ENCODE results near the gene PTPRD. TPM values are rescaled to one million over a fixed set of nuclear protein-coding genes. Genes with fewer than 3 reads are reported as not detected.

The PTPRD gene
- polyA plus RNA-seq, 3 donors: 114 to 130 (median 117) TPM

GRCh38 chr9:8780386-8780785 is 1832.4 kb downstream of the PTPRD start:
- no peak for DNase-seq (ENCODE audit: extremely low read depth in 1 of 11, low read depth in 9 of 11, low spot score in 4 of 11)

DNA sequence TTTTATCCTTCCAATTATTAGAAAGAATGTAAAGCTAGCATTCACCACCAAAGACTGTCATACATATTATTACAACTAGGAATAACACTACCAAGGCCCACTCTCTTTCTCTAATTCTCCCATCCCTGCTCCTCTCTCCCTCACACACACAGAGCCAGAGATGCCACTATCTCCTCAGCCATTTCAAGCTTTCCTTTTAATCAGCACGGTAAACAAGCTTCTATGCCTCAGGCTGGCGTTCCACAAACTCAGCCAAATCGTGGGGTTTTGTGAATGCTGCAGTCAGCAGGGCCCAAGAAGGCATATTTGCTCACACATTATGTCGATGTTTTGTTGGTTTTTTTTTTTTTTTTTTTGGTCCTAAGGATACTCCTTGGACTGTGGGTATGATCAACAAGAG is 1833.3 kb downstream of the PTPRD start:
- DNase-seq (ENCODE audit: extremely low read depth in 1 of 11, low read depth in 9 of 11, low spot score in 4 of 11): no peak

GRCh38 chr9:8778356-8778755 is 1834.4 kb downstream of the PTPRD start:
- no peak for DNase-seq (ENCODE audit: extremely low read depth in 1 of 11, low read depth in 9 of 11, low spot score in 4 of 11)

- no peak for DNase-seq (ENCODE audit: extremely low read depth in 1 of 11, low read depth in 9 of 11, low spot score in 4 of 11)
These were observed 1840.5 kb downstream of the PTPRD start for GRCh38 chr9:8772302-8772701.

GRCh38 chr9:8769153-8769552 is 1843.6 kb downstream of the PTPRD start:
- no peak for DNase-seq (ENCODE audit: extremely low read depth in 1 of 11, low read depth in 9 of 11, low spot score in 4 of 11)

- no peak for DNase-seq (ENCODE audit: extremely low read depth in 1 of 11, low read depth in 9 of 11, low spot score in 4 of 11)
These were observed 1846.7 kb downstream of the PTPRD start for GRCh38 chr9:8766096-8766495.

GRCh38 chr9:8764051-8764450 is 1848.8 kb downstream of the PTPRD start:
- DNase-seq (ENCODE audit: extremely low read depth in 1 of 11, low read depth in 9 of 11, low spot score in 4 of 11): no peak

- no peak for DNase-seq (ENCODE audit: extremely low read depth in 1 of 11, low read depth in 9 of 11, low spot score in 4 of 11)
These were observed 1850.2 kb downstream of the PTPRD start for GRCh38 chr9:8762479-8763085.

- no peak for DNase-seq (ENCODE audit: extremely low read depth in 1 of 11, low read depth in 9 of 11, low spot score in 4 of 11)
These were observed 1852.6 kb downstream of the PTPRD start for GRCh38 chr9:8760000-8760767.

DNA sequence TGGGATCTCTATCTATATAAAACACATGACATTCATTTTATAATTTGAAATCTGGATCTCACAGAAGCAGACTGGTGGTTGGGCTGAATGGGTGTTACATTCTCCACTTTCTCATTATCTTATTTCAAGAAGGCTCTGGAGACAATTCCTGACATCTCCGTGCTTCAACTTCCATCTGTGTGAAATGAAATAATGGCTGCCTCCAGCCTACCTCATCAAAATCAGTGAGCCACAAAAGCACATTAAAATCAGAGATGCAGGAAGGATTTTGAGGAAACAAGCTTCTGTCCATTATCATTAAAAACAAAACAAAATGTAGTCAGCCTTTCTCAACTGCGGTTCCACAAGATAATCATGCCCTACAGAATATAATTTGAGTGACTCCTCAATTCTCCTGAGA is 1854.9 kb downstream of the PTPRD start:
- no peak for DNase-seq (ENCODE audit: extremely low read depth in 1 of 11, low read depth in 9 of 11, low spot score in 4 of 11)

DNA sequence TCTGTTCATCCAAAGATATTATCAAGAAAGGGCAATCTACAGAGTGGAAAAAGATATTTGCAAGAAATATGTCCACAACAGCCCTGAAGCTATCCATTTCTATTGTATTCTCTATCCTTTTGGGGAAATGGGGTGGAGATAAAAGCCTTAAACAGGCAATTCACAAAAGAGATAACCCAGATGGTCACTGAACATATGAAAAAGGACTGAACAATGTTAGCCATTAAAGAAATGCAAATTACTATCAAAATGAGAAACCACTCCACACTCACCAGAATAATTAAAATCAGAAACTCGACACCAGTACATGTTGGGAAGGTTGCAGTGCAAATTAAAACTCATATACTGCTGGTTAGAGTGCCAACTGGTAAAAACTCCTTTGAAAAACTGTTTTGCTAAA is 1858.1 kb downstream of the PTPRD start:
- DNase-seq (ENCODE audit: extremely low read depth in 1 of 11, low read depth in 9 of 11, low spot score in 4 of 11): no peak

GRCh38 chr9:8751406-8751930 is 1861.3 kb downstream of the PTPRD start:
- DNase-seq (ENCODE audit: extremely low read depth in 1 of 11, low read depth in 9 of 11, low spot score in 4 of 11): no peak

DNA sequence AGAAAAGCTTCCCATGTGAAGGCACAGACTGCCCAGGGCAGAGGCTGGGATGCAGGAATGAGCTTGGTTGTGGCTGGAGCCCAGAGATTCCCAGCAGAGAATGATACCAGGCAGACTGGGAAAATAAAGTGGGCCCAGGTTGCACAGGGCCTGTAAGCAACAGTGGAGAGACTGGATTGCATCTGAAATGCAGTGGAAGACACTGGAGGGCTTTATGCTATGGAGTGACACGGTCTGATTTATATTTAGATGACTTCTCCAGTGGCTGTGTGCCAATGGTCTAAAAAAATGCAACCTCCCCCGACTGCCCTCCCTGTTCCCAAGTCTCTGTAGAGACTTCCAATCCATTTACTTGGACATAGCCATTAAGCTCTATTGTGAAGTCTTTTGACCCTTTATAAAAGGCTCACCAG is 1862.2 kb downstream of the PTPRD start:
- peak in 5 of 11 donors; percentile 36 to 70 (median 43) for DNase-seq (ENCODE audit: extremely low read depth in 1 of 11, low read depth in 9 of 11, low spot score in 4 of 11)

- no peak for DNase-seq (ENCODE audit: extremely low read depth in 1 of 11, low read depth in 9 of 11, low spot score in 4 of 11)
These were observed 1867.5 kb downstream of the PTPRD start for GRCh38 chr9:8745347-8745746.

GRCh38 chr9:8738945-8739344 is 1873.9 kb downstream of the PTPRD start:
- DNase-seq (ENCODE audit: extremely low read depth in 1 of 11, low read depth in 9 of 11, low spot score in 4 of 11): no peak

DNA sequence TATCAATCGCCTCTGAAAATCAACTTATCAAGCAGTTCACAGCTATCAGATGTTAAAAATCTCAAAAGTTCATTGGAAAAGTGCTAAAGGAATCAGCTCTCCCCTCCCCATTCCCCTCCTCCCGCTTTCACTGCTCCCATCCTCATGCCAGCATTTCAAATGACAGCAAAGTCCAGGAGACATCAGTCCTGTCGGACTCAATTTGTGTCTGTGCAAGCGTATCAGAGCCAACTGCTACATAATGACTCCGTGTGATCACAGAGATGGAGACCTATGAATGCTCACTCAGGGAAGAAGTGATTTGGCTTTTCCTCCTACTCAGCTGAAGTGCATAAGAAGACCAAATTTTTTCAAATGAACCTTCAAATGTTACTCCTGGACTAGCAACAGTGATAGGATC is 1876.0 kb downstream of the PTPRD start:
- DNase-seq (ENCODE audit: extremely low read depth in 1 of 11, low read depth in 9 of 11, low spot score in 4 of 11): no peak

GRCh38 chr9:8734760-8735159 is 1878.0 kb downstream of the PTPRD start:
- DNase-seq (ENCODE audit: extremely low read depth in 1 of 11, low read depth in 9 of 11, low spot score in 4 of 11): no peak

GRCh38 chr9:8733131-8733954 is 1879.5 kb downstream of the PTPRD start:
- DNase-seq (ENCODE audit: extremely low read depth in 1 of 11, low read depth in 9 of 11, low spot score in 4 of 11): peak in 3 of 11 donors; percentile 15 to 41 (median 26)

- DNase-seq (ENCODE audit: extremely low read depth in 1 of 11, low read depth in 9 of 11, low spot score in 4 of 11): no peak
These were observed 1880.3 kb downstream of the PTPRD start for GRCh38 chr9:8732367-8733075.

Data from renal cortex interstitium (tissue), 11 donors.